ENCODE measurements around the gene COX6A1.

- TF ChIP-seq, protein P1, sequence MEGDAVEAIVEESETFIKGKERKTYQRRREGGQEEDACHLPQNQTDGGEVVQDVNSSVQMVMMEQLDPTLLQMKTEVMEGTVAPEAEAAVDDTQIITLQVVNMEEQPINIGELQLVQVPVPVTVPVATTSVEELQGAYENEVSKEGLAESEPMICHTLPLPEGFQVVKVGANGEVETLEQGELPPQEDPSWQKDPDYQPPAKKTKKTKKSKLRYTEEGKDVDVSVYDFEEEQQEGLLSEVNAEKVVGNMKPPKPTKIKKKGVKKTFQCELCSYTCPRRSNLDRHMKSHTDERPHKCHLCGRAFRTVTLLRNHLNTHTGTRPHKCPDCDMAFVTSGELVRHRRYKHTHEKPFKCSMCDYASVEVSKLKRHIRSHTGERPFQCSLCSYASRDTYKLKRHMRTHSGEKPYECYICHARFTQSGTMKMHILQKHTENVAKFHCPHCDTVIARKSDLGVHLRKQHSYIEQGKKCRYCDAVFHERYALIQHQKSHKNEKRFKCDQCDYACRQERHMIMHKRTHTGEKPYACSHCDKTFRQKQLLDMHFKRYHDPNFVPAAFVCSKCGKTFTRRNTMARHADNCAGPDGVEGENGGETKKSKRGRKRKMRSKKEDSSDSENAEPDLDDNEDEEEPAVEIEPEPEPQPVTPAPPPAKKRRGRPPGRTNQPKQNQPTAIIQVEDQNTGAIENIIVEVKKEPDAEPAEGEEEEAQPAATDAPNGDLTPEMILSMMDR (IDR thresholded peaks at IDR 0.05), result no peak
- no peak for TF ChIP-seq POLR2A (IDR thresholded peaks at IDR 0.05)
Observed at GRCh38 chr12:120467439-120467838, 29.5 kb downstream of the COX6A1 start.
